Measurements from ENCODE around the gene CYCS. TPM values are rescaled to one million over a fixed set of nuclear protein-coding genes. Genes with fewer than 3 reads are reported as not detected.

CYCS gene
- total and polyA plus RNA-seq, 2 of the 8 experiments (the other 6 are each of a cell fraction or from before 2014, with no cell fraction given): 48.6 to 229 TPM

DNA sequence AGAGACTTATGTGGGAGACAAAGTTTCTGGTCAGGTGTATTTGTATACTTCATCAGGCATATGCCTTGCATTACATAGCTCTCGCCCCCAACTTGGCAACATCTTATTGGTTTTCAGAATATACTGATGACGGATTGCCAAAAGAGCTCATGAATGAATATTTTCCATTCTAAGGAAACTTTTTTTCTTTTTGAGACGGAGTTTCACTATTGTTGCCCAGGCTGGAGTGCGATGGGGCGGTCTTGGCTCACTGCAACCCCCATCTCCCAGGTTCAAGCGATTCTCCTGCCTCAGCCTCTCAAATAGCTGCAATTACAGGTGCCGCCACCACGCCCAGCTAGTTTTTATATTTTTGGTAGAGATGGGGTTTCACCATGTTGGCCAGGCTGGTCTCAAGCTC lies 6.0 kb downstream of the CYCS start:
- Histone ChIP-seq H4K20me1 (replicated peaks in 1 of 2; ENCODE audit: control insufficient read depth in 1 of 2, insufficient read depth in 2 of 2, low read length in 2 of 2) (peaks cover 0 to 4% of the 10 kb centered on the region in 2 experiments), H3K4ac (replicated peaks; ENCODE audit: insufficient read length, low read depth, low read length) (no peak overlapping the region), H4K91ac (replicated peaks; ENCODE audit: insufficient read length, low read length) (no peak overlapping the region), H3K4me1 (replicated peaks in 1 of 4; ENCODE audit: control insufficient read depth in 3 of 4, insufficient read depth in 4 of 4, low read length in 3 of 4) (no peaks in the 10 kb centered on the region), H2BK12ac (ENCODE audit: low read depth, low read length) (no peak overlapping the region), H3K14ac (ENCODE audit: insufficient read length) (no peak overlapping the region), H3K9me3 (ENCODE audit: insufficient read depth in 2 of 2, low read depth in 1 of 2, low read length in 1 of 2) (no peaks in the 10 kb centered on the region), H2BK5ac (ENCODE audit: low read depth, low read length) (no peak overlapping the region), H3K79me1 (ENCODE audit: low read depth, low read length) (no peaks in the 10 kb centered on the region), H3K9ac (replicated peaks in 1 of 4; ENCODE audit: extremely low read depth in 1 of 4, low read depth in 3 of 4, low read length in 3 of 4) (no peak overlapping the region), H3K4me3 (ENCODE audit: extremely low read depth in 1 of 4, insufficient read depth in 2 of 4, low read depth in 3 of 4, low read length in 4 of 4) (no peak overlapping the region), H2BK120ac (replicated peaks; ENCODE audit: low read depth, low read length) (no peak overlapping the region), H4K8ac (ENCODE audit: extremely low read depth, insufficient read depth, low read length) (no peak overlapping the region), H3K18ac (ENCODE audit: extremely low read depth, low read length) (no peak overlapping the region), H3K4me2 (ENCODE audit: insufficient read depth in 1 of 2, low read depth in 2 of 2, low read length in 2 of 2) (no peak overlapping the region), H2BK20ac (ENCODE audit: low read length) (no peak overlapping the region), H2AFZ (ENCODE audit: low read length) (no peak overlapping the region), H3K23me2 (ENCODE audit: low read depth, low read length) (peaks cover under 1% of the 10 kb centered on the region; the same call in 1 of the 2 replicates), H3K79me2 (ENCODE audit: control insufficient read depth in 1 of 2, insufficient read depth in 2 of 2, low read length in 2 of 2) (peaks cover 0 to 19% of the 10 kb centered on the region in 2 experiments; a peak in 3 of 4 replicates), H3K36me3 (ENCODE audit: control insufficient read depth in 2 of 4, insufficient read depth in 4 of 4, low read length in 3 of 4) (peaks cover 8 to 44% (median 30%) of the 10 kb centered on the region in 4 experiments), H3K27me3 (replicated peaks in 1 of 4; ENCODE audit: control insufficient read depth in 3 of 4, extremely low read depth in 1 of 4, insufficient read depth in 3 of 4, low read length in 3 of 4) (no peaks in the 10 kb centered on the region), H3K27ac (ENCODE audit: low read depth, low read length) (no peak overlapping the region), H2AK5ac (ENCODE audit: low read depth, low read length) (no peak overlapping the region), H3K56ac (replicated peaks; ENCODE audit: insufficient read length, low read depth, low read length) (no peak overlapping the region), H3K23ac (ENCODE audit: insufficient read length) (no peak overlapping the region), H4K5ac (ENCODE audit: insufficient read length, low read depth, low read length) (no peak overlapping the region), H2BK15ac (ENCODE audit: low read length) (no peak overlapping the region)
- CTCF ChIA-PET (ENCODE audit: partially characterized antibody): interaction anchor here (0.5 to 1.2 kb wide), 4 partner anchors 41 to 918 kb away, joined by 3 to 6 read pairs (median 4); no protein-coding TSS in a partner anchor
- no peak for FAIRE-seq
- no peak for DNase-seq (ENCODE audit: low read depth in 1 of 2, low spot score in 2 of 2)
- POLR2A ChIA-PET (ENCODE audit: partially characterized antibody): interaction anchor here (0.7 to 1.8 kb wide), 6 partner anchors 10 to 101 kb away, joined by 3 to 9 read pairs (median 4); no protein-coding TSS in a partner anchor
- 95% methylated on average over 8 of the region's 8 CpGs; no CpG with 5 or more reads in 1 of the 2 experiments for WGBS, 2 experiments (ENCODE audit: extremely low coverage in 1 of 2, insufficient coverage in 1 of 2, insufficient read length in 1 of 2, insufficient replicate concordance in 2 of 2, low coverage in 1 of 2, low lambda C conversion rate in 2 of 2, missing lambda C conversion rate in 1 of 2)
- no peak for TF ChIP-seq MAFK (IDR thresholded peaks at IDR 0.05; ENCODE audit: low read depth, low read length)
- no peak for TF ChIP-seq NRF1 (IDR thresholded peaks at IDR 0.05; ENCODE audit: low read depth, low read length)
- no peak for TF ChIP-seq CBX5 (IDR thresholded peaks at IDR 0.05; ENCODE audit: low read depth, low read length)
- no peak for TF ChIP-seq KDM1A (IDR thresholded peaks at IDR 0.05; ENCODE audit: borderline replicate concordance, low read length)
- no peak for TF ChIP-seq CREB1 (IDR thresholded peaks at IDR 0.05)
- TF ChIP-seq HDAC6 (IDR thresholded peaks at IDR 0.05; ENCODE audit: low read depth, low read length): no peak
- TF ChIP-seq FOSL1 (IDR thresholded peaks at IDR 0.05; ENCODE audit: insufficient read depth, low read depth, low read length): no peak
- TF ChIP-seq HDAC2 (IDR thresholded peaks at IDR 0.05; ENCODE audit: borderline replicate concordance in 1 of 2, low read depth in 2 of 2, low read length in 2 of 2): no peak
- TF ChIP-seq GABPA (IDR thresholded peaks at IDR 0.05; ENCODE audit: borderline replicate concordance, insufficient read depth, low read length): no peak
- no peak for TF ChIP-seq JUND (IDR thresholded peaks at IDR 0.05; ENCODE audit: low read length)
- no peak for TF ChIP-seq BACH1 (IDR thresholded peaks at IDR 0.05; ENCODE audit: low read length)
- TF ChIP-seq, protein P1, sequence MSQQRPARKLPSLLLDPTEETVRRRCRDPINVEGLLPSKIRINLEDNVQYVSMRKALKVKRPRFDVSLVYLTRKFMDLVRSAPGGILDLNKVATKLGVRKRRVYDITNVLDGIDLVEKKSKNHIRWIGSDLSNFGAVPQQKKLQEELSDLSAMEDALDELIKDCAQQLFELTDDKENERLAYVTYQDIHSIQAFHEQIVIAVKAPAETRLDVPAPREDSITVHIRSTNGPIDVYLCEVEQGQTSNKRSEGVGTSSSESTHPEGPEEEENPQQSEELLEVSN (IDR thresholded peaks at IDR 0.05): no peak
- no peak for TF ChIP-seq CHD1 (IDR thresholded peaks at IDR 0.05; ENCODE audit: low read depth, low read length)
- no peak for TF ChIP-seq CHD2 (IDR thresholded peaks at IDR 0.05; ENCODE audit: low read length)
- TF ChIP-seq POLR2A (IDR thresholded peaks at IDR 0.05; ENCODE audit: control extremely low read depth in 1 of 2, low read depth in 2 of 2, low read length in 2 of 2): no peak; a peak in 1 of 3 replicates
